Urinary bladder (tissue), 4 donors: ENCODE measurements around the gene CNMD. TPM values are rescaled to one million over a fixed set of nuclear protein-coding genes. Genes with fewer than 3 reads are reported as not detected.

Experiments
- DNase-seq: peaks from one replicate; pipeline ENCODE4 v3.0.0-alpha.2; 2015; ENCODE audit errors: extremely low spot score
- H3K27ac ChIP-seq: one replicate; pipeline ENCODE4 v1.5.1; 2013; ENCODE audit warnings: low read depth, mild to moderate bottlenecking, moderate library complexity
- H3K36me3 ChIP-seq: one replicate; pipeline ENCODE4 v1.6.1; 2013; ENCODE audit warnings: mild to moderate bottlenecking, moderate library complexity; ENCODE audit not compliant: insufficient read depth
- H3K4me1 ChIP-seq: one replicate; pipeline ENCODE4 v1.6.1; 2013; ENCODE audit warnings: mild to moderate bottlenecking, moderate library complexity; ENCODE audit not compliant: insufficient read depth
- H3K4me3 ChIP-seq: one replicate; pipeline ENCODE4 v1.5.1; 2013; ENCODE audit warnings: low read depth, low read length
- WGBS: extraction: QIAGEN DNeasy Blood & Tissue Kit; methylation state at CpG from one replicate; pipeline ENCODE4 v1.1.7; 2013; 5-methylcytosine and 5-hydroxymethylcytosine counted together
- polyA plus RNA-seq: library from polyadenylated mRNA; stranded (reverse); fragments of 200-250 nt; gene quantifications from one replicate; pipeline ENCODE4 v1.2.3, GENCODE V29; 2013
- total RNA-seq: library from RNA; depleted of rRNA; stranded (reverse); fragments of >200 nt; gene quantifications from one replicate; pipeline ENCODE4 v1.2.3, GENCODE V29; 2014
- donor health status: healthy with polysubstance abuse.
- donor health status: healthy.

The CNMD gene
- 0.42 TPM for total RNA-seq
- not detected for polyA plus RNA-seq

DNA sequence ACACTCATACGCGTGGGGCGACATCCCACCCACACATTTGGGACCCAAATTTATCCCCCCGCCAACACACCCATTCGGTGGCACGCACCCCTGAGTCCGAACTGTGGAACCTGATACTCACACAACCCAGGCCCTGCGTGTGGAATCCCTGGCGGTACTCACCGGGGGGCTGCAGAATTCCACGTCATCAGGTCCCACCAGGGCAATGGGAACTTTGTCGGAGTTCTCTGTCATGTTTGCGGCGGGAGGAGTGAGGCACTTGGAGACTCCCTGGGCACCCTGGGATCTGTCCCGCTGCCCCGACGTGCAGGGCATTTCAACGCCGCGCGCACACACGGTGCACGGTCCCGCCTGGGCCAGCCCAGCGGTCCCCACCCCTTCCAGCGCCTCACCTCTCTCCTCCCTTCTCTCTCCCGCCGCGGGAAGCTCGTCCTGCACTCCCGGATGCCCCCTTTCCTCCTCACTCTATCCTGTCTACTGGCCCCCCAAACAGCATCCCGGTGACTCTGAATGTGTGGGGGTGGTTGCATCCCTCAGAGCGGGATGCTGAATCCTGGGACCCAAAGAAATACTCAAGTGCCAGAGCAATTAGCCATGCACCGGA lies at the start of gene CNMD:
Gene CNMD, minus strand, starts transcription at position 353 of the 604 bp plus-strand sequence. Its CDS starts 119 bp downstream, at position 234.
- Histone ChIP-seq H3K27ac (no peak within 1 kb of the TSS), H3K4me1 (no peaks in the 10 kb centered on the region), H3K4me3 (peak within 1 kb of the TSS; percentile 38), H3K36me3 (no peaks in the 10 kb centered on the region)
- no peak for DNase-seq
- 8% methylated on average over 34 of the region's 34 CpGs for WGBS

- no peaks in the 10 kb centered on the region for H3K4me1 ChIP-seq
- H3K4me3 ChIP-seq: no peak overlapping the region
- WGBS: 54% methylated on average over 4 of the region's 4 CpGs
- DNase-seq: no peak
- H3K36me3 ChIP-seq: no peaks in the 10 kb centered on the region
- H3K27ac ChIP-seq: no peak overlapping the region
These were observed 48.4 kb upstream of the CNMD start for GRCh38 chr13:52788011-52788410.

DNA sequence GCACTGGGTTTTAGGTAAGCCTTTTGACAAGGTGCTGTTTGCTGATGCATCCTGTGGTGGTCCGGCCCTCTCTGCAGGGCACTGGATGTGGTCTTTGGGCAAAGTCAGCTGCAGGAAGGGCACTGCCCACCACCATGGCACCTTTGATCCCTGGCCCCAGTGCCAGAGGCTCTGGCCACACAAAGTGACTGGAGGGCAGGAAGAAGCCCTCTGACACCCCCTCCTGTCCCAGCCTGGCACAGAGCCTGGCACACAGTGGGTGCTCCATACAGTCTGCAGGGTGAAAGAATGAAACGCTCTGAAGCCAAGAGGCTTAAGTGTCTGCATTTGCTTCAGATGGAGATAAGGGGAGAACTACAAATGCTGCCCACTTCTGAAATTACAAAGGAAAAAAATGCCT lies 47.6 kb upstream of the CNMD start:
- Histone ChIP-seq H3K4me1 (no peaks in the 10 kb centered on the region), H3K27ac (no peak overlapping the region), H3K4me3 (no peak overlapping the region), H3K36me3 (no peaks in the 10 kb centered on the region)
- no peak for DNase-seq
- 77% methylated on average over 2 of the region's 2 CpGs for WGBS

DNA sequence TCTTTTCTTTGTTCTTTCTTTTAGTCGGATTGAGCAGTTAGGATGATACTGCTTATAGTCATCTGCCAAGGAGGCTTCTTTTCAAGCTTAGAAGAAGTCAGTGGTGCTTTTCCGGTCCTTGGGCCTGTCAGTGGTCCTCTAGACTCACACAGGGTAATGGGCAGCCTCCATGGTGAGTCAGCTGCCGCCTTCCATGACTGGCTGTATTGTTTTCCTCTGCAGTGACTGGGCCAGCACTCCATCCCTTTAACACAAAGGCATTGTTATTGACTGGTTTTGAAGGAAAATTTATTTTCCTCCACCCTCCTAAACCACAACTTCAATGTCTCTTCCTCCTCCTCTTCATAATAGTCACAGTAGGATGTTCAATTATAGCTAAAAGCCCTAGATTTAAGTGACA lies 47.1 kb upstream of the CNMD start:
- H3K4me1 ChIP-seq: no peaks in the 10 kb centered on the region
- H3K4me3 ChIP-seq: no peak overlapping the region
- no peak overlapping the region for H3K27ac ChIP-seq
- no peak for DNase-seq
- 77% methylated on average over 3 of the region's 3 CpGs for WGBS
- no peaks in the 10 kb centered on the region for H3K36me3 ChIP-seq

DNA sequence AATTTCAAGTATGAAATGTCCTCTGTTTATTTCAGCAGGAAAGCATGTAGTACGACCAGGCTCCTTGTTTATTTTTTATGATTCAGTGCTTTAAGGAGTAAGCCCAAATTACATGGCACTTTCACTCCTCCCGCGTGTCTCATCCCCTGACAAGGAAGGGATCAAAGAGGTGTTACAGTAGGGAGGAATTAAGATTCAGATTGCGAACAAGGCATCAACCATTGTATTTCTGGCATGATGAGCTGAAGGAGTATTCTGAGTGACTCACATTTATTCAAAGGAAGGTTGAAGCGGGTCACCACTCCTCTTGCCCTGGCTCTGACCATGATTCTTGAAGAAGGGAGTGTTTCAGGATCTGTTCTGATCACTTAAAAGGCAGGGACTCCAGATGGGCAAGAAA lies 46.1 kb upstream of the CNMD start:
- H3K36me3 ChIP-seq: no peaks in the 10 kb centered on the region
- WGBS: 60% methylated on average over 5 of the region's 5 CpGs
- DNase-seq: no peak
- no peaks in the 10 kb centered on the region for H3K4me1 ChIP-seq
- H3K4me3 ChIP-seq: no peak overlapping the region
- H3K27ac ChIP-seq: no peak overlapping the region

DNA sequence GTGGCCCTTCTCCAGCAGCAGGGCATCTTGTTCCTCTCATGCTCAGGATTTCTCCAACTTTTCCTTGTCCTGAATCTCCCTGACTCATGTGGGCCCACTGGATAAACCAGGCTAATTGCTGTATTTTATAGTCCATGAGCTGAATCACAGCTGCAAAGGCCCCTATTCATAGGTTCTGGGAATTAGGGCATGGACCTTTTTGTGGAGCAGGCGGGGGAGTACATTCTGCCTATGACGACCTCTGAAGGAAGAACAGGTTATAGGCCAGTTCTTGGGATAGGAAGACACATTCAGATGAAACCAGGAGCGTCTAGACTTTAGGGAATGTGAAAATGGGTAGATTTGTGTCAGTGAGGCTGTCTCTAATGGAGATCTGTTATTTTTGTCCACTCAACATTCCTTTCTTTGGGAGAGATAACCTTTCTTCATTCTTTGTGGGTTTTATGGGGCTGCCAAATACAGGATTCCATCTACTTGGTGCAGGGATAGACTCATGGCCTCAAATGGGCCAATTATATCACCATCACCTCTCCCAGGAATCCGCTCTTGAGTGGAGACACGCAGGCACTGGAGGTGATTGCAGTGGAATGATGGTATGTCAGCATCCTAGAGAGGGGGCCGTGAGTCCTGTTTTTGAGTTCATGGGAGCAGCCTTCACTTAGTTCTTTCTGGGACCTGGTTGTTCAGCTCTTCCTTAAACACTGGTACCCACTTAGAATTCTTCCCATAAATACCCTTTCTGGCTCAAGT lies 45.1 kb upstream of the CNMD start:
- Histone ChIP-seq H3K4me3 (no peak overlapping the region), H3K36me3 (no peaks in the 10 kb centered on the region), H3K27ac (no peak overlapping the region), H3K4me1 (no peaks in the 10 kb centered on the region)
- no peak for DNase-seq
- WGBS: 76% methylated on average over 6 of the region's 6 CpGs

DNA sequence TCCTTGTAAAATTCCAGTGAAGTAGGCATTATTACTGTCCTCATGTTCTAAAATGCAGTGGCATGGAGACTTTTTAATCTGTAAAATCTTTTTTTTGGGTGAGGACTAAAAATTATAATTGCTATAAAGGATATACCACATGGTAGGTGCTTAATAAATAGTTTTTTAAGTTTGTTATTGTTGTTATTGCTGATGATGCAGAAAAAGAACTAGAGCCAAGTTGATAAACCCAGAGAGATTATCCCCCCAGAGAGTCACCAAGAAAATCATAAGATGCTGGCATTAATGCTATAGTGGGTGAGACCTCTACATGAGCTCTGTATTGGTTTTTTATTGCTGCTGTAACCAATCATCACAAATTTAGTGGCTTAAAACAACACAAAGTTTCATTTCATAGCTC lies 44.3 kb upstream of the CNMD start:
- Histone ChIP-seq H3K4me3 (no peak overlapping the region), H3K27ac (no peak overlapping the region), H3K36me3 (no peaks in the 10 kb centered on the region), H3K4me1 (no peaks in the 10 kb centered on the region)
- DNase-seq: no peak

- no peak for DNase-seq
- Histone ChIP-seq H3K27ac (no peak overlapping the region), H3K36me3 (no peaks in the 10 kb centered on the region), H3K4me3 (no peak overlapping the region), H3K4me1 (no peaks in the 10 kb centered on the region)
- WGBS: 75% methylated on average over 9 of the region's 9 CpGs
These were observed 43.1 kb upstream of the CNMD start for GRCh38 chr13:52782471-52783448.

GRCh38 chr13:52780611-52781010 lies 41.0 kb upstream of the CNMD start:
- Histone ChIP-seq H3K4me1 (no peaks in the 10 kb centered on the region), H3K36me3 (no peaks in the 10 kb centered on the region), H3K27ac (no peak overlapping the region), H3K4me3 (no peak overlapping the region)
- WGBS: 24% methylated on average over 2 of the region's 2 CpGs
- DNase-seq: no peak

- no peak overlapping the region for H3K4me3 ChIP-seq
- no peaks in the 10 kb centered on the region for H3K4me1 ChIP-seq
- H3K27ac ChIP-seq: no peak overlapping the region
- no peak for DNase-seq
- 77% methylated on average over 4 of the region's 4 CpGs for whole genome bisulfite sequencing
- no peaks in the 10 kb centered on the region for H3K36me3 ChIP-seq
These were observed 40.5 kb upstream of the CNMD start for GRCh38 chr13:52780092-52780491.

- WGBS: 34% methylated on average over 11 of the region's 11 CpGs
These were observed 39.5 kb upstream of the CNMD start for GRCh38 chr13:52779103-52779502.

GRCh38 chr13:52776726-52777125 lies 37.1 kb upstream of the CNMD start:
- H3K4me3 ChIP-seq: no peak overlapping the region
- H3K4me1 ChIP-seq: no peaks in the 10 kb centered on the region
- no peak for DNase-seq
- no peak overlapping the region for H3K27ac ChIP-seq
- no peaks in the 10 kb centered on the region for H3K36me3 ChIP-seq
- 70% methylated on average over 3 of the region's 3 CpGs for WGBS

More at GRCh38 chr13:52779103-52779502, 39.5 kb upstream of the CNMD start:
- no peak overlapping the region for H3K27ac ChIP-seq
- no peak for DNase-seq
- H3K4me1 ChIP-seq: no peaks in the 10 kb centered on the region
- H3K4me3 ChIP-seq: no peak overlapping the region
- H3K36me3 ChIP-seq: no peaks in the 10 kb centered on the region

- DNase-seq: no peak
- WGBS: 69% methylated on average over 5 of the region's 5 CpGs
- Histone ChIP-seq H3K27ac (no peak overlapping the region), H3K4me1 (no peaks in the 10 kb centered on the region), H3K4me3 (no peak overlapping the region), H3K36me3 (no peaks in the 10 kb centered on the region)
These were observed 35.9 kb upstream of the CNMD start for GRCh38 chr13:52775511-52775910.
